Activated gamma-delta T cell (primary cell): ENCODE measurements around the gene GAS6.
"Not testable (repeated sequence)": the region's sequence is repeated elsewhere in the genome, so short reads cannot be mapped to it uniquely, and the experiment has no call there.

ENCODE experiments used
- DNase-seq: peaks from one replicate; lab custom pipeline; 2025; lab: John Stamatoyannopoulos, UW

GAS6 gene

GRCh38 chr13:113837560-113838355 is 26.1 kb downstream of the GAS6 start:
- DNase-seq = no peak

- no peak for DNase-seq
These were observed 26.9 kb downstream of the GAS6 start for GRCh38 chr13:113836768-113837559.

GRCh38 chr13:113835461-113836270 is 28.2 kb downstream of the GAS6 start:
- no peak for DNase-seq

DNA sequence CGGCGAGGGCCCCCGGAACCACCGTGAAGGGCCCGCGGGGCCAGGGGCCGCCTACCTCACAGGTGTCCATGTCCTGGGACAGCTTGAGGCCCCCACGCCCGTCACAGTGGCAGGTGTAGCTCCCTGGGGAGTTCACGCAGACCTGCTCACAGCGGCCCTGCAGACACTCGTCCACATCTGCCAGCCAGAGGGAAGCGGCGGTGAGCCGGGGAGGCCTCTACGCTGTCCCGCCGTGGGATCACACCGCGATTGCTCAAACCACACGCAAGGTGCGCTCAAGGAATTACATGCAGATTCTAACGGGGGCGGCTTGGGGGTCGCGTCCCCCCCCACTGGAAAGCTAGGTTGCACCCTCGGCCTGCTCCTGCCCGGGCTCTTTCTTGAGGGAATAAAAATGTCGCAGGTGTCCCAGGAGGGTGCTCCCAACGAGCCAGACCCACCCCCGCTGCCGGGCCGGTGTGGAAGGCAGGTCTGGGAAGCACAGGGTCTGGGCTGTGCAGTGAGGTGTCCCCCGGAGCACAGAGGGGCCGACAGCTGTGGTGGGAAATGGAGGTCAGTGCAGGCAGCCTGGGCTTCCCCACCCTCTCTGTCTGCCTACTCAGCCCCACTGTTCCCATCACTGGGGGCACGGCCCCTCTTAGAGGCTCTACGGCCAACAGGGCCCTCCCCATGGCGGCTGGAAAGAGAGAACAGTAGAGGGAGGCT is 29.2 kb downstream of the GAS6 start:
- DNase-seq = no peak

DNA sequence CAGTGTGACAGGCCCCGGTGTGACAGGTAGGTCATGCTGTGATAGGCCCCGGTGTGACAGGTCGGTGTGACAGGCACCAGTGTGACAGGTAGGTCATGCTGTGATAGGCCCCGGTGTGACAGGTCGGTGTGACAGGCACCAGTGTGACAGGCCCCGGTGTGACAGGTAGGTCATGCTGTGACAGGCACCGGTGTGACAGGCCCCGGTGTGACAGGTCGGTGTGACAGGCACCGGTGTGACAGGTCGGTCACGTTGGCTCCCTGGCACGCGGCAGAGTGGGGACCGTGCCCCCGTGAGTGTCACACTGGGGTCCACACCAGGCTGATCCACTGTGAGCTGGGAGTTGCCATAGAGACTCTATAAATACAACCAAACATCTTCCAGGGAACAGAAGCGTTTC is 29.9 kb downstream of the GAS6 start:
- not testable (repeated sequence) for DNase-seq

DNA sequence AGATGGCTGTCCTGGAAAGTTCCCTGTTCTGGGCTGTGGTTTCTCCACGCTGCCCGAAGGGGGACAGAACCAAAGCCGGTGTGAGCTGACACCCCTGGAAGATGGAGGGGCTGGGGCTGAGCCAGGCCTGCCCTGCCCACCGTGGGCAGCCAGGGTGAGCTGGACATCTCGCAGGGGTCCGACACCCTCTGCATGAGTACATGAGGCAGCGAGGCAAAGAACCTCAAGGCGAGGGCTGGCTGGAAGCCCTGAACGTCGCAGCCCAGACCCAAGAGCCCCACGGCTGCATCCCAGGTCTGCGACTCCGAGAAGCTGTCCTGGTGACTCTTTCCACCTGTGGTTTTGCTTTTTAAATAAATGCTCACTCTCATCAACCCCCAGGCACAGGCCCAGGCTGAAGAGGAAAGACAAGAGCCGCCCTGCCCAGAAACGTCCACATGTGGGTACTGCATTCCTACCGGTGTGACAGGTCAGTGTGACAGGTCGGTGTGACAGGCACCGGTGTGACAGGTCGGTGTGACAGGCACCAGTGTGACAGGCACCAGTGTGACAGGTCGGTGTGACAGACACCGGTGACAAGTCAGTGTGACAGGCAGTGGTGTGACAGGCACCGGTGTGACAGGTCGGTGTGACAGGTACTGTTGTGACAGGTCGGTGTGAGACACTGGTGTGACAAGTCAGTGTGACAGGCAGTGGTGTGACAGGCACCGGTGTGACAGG is 30.6 kb downstream of the GAS6 start:
- no peak for DNase-seq

DNA sequence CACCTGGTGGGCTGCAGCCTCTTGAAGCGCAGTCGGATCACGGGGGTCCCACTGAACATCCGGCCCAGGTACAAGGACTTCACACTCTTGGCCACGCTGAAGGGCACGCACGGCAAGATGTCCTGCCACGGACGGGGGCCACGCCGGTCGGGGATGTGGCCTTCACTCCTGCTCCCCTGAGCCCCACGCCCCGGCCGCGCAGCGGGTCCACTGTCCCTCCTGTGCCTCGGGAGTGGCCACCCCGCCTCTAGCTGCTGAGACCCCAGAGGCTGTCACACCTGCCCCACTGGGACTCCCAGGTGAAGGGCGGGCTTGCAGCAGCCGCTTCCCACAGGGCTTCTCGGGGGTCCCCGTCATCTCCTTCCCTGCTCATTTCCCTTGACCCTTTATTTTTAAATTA is 31.2 kb downstream of the GAS6 start:
- no peak for DNase-seq

DNA sequence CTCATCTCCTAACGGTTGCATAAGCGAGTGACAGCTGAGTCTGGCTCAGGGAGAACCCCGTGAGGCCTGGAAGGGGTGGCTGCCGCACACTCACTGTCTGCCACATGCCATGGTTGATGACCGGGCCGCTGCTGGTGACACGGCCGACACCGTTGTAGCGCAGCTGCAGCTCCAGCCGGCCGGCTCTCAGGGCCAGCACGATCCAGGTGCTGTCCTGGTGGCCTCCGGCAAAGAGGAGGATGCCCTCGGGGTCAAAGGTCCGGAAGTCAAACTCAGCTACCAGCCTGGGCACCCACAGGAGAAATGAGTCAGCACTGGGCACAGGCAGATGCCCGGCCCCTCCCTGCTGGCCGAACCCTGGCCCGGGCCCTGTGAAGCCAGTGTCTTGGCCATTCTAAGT is 31.7 kb downstream of the GAS6 start:
- DNase-seq = no peak

DNA sequence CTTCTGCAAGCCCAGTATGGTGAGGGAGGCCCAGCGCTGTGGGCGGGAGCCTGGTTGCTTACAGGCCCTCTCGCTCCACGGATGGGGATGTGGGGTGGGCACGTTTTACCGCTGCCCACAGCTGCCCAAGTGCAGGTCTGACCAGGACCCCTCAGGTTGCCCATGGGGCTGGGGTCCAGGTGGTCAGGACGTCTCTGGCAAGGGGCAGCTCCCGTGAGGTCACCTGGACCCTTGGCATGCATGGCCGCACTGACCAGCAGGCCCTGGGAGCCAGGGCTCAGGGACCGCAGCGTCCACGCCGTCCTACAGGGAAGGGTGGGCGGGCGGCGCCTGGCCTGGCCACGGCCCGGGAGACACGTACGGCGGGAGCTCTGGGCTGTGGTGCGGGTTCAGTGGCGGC is 32.8 kb downstream of the GAS6 start:
- DNase-seq = no peak

DNA sequence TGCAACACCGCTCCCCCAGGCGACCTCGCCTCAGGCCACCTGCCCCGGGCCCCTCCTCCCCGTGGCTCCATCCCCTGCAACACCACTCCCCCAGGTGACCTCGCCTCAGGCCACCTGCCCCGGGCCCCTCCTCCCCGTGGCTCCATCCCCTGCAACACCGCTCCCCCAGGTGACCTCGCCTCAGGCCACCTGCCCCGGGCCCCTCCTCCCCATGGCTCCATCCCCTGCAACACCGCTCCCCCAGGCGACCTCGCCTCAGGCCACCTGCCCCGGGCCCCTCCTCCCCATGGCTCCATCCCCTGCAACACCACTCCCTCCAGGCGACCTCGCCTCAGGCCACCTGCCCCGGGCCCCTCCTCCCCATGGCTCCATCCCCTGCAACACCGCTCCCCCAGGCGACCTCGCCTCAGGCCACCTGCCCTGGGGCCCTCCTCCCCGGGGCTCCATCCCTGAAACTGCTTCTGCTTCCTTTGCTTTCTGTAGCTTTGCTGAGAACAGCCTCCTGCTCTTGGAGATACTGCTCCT is 33.4 kb downstream of the GAS6 start:
- DNase-seq = not testable (repeated sequence)

DNA sequence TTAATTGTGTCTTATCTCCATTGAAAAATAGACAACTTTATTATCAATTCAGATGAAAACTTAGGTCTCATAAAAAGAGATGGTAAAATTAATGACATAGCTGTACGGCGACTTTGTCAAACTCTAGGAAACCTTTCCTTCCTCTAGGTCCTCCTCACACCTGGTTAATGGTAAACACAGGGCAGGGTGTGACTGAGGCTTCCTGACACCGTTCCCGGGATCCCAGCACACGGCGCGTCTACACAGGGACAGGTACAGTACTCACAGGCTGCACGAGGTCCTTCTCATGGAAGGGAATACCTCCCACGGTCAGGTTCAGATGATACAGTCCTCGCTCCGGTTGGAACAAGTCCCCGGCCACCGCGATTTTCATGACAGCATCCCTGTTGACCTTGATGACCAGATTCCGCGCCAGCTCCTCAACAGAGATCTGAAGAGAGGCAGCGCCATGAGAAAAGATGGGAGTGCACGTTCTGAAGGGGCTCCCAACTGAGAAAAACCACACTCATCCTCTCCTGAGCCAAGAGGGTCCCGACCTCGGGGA is 35.5 kb downstream of the GAS6 start:
- DNase-seq = no peak

GRCh38 chr13:113827021-113827420 is 36.9 kb downstream of the GAS6 start:
- DNase-seq = no peak

- not testable (repeated sequence) for DNase-seq
These were observed 37.4 kb downstream of the GAS6 start for GRCh38 chr13:113826446-113826845.

DNA sequence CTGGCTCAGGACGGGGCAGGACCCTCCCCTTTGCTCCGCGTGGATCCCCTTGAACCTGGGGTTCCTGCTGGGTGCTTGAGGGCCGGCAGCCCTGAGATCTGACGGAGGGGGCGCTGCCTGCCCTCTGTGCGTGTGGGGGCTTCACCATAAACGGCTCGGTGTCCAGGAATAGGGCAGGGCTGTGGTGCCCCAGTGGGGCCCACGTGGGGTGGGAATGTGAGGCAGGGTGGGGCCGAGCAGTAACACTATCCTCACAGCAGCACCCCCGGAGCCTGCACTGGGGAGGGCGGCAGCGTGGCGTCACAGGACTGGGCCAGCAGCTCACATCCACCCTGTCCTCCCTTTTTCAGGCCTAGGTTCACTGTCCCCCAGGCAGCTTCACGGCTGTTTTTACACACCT is 38.0 kb downstream of the GAS6 start:
- DNase-seq = no peak

- DNase-seq = no peak
These were observed 40.1 kb downstream of the GAS6 start for GRCh38 chr13:113823771-113824170.

DNA sequence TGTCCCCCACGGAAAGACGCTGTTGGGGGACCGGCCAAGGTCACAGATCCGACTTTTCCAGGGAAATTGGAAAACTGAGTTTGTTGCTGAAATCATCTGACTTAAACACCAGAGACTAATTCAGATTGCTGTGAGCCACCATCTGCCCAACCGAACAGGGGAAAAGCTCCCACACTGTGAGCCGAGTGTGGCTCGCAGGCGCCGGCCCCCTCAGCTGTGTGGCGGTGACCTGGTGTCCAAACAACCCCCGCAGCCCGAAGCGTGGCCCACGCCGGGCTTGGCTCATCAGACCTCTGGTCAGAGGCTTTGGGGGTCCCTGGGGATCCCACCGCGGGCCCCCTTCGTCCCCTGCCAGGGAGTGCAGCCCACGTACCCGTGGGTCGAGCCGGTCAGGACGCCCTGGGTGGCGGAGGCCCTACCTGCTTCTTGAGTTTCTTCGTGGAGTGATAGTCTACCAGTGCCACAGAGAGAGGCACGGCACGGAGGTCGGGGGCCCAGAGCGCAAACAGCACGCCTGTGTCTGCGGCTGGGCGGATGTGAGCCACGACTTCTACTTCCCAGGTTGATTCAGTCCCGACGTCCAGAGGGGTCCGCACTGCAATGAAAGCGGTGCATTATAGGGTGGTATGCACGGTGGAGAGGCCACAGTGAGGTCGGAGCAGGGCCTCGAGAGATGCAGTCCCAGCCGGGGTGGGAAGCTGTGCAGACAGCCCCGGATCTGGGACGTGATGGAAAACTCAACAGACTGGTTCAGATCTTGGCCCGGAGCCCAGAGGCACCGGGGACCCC is 40.7 kb downstream of the GAS6 start:
- no peak for DNase-seq

- DNase-seq = no peak
These were observed 41.6 kb downstream of the GAS6 start for GRCh38 chr13:113822266-113822665.

GRCh38 chr13:113821847-113822246 is 42.0 kb downstream of the GAS6 start:
- DNase-seq = no peak

- DNase-seq = no peak
These were observed 42.8 kb downstream of the GAS6 start for GRCh38 chr13:113820813-113821651.
